ENCODE measurements around the gene RGS19. TPM values are rescaled to one million over a fixed set of nuclear protein-coding genes. Genes with fewer than 3 reads are reported as not detected.

Gene RGS19
- total RNA-seq, 1 experiment from 2014 or later: 43.2 TPM

GRCh38 chr20:64072498-64073063 is 6.7 kb downstream of the RGS19 start:
- H3K4me2 ChIP-seq (ENCODE audit: low read length): no peak overlapping the region
- ATAC-seq (no peak), DNase-seq (no peak)
- POLR2A ChIA-PET (ENCODE audit: unreplicated experiment): no interaction called here
- H3K9me3 ChIP-seq (ENCODE audit: low read length): no peaks in the 10 kb centered on the region
- no peaks in the 10 kb centered on the region for H3K36me3 ChIP-seq (ENCODE audit: low read depth, low read length)
- intact Hi-C loops (cut with micrococcal nuclease): no loop called here
- no peak overlapping the region for H3K9ac ChIP-seq (ENCODE audit: low read length)
- CTCF ChIA-PET: no interaction called here
- no peaks in the 10 kb centered on the region for H3K27me3 ChIP-seq (ENCODE audit: low read length)
- no peaks in the 10 kb centered on the region for H3F3A ChIP-seq (ENCODE audit: low read length, unreplicated experiment)
- no TSS peak for BruUV-seq (replicated peaks)
- no peak overlapping the region for H3K27ac ChIP-seq (ENCODE audit: low read length)
- no peaks in the 10 kb centered on the region for H4K20me1 ChIP-seq (ENCODE audit: low read length)
- H2AFZ ChIP-seq (ENCODE audit: low read length): no peak overlapping the region
- TF ChIP-seq EZH2phosphoT487 (IDR thresholded peaks at IDR 0.05; ENCODE audit: borderline replicate concordance, low read length) (no peak), EZH2 (IDR thresholded peaks at IDR 0.05; ENCODE audit: low read length, unreplicated experiment) (no peak)
- H3K79me2 ChIP-seq (ENCODE audit: low read length): no peaks in the 10 kb centered on the region
- H3K4me3 ChIP-seq (ENCODE audit: low read length): no peak overlapping the region
- H3K4me1 ChIP-seq (ENCODE audit: insufficient read depth, low read length): no peaks in the 10 kb centered on the region
- no peaks in the 10 kb centered on the region for H3K9me2 ChIP-seq (replicated peaks; ENCODE audit: low read length)

DNA sequence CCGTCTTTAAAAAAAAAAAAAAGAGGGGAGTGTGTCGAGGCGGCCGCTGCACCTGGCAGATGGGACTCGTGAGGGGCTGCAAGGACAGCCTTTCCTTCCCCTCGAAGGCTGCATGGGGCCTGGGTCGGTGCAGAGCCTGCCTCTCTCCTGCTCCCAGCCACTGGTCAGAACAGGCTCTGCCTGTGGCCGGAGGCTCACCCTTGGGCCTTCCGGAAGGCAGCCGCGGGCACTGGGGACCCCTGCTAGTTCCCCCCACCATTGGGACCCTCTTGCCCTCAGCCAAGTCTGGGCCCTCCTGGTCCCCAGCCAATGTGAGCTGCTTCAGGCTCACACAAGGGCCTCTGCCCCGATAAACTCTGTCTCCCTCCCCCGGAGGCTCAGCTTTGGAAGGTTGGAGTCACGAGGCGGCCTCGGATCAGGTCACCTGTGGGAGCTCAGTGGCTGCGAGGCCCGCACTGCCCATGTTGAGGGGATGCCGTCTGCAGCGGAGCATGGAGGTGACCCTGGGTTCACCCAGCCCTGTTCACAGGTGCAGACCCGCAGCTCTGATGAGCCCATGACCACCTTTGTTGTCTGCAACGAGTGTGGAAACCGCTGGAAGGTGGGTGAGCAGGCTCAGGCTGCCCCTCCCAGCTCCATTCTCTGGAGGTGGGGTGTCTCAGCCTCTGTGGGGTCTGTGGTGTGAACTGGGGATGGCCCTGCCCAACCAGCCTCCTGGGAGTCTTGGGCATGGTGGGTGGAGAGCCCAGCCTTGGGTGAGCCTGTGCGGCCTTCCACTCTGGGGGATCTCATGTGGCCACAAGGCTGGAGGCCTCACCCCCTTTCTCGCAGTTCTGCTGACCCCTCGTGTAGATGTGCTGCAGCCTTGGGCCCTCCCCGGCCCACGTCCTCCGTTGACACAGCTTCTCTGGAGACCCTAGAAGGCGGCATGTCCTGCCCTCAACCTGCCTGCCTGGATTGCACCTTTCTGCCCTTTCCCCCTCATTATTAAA is 7.7 kb downstream of the RGS19 start:
- no peak overlapping the region for H3K27ac ChIP-seq (ENCODE audit: low read length)
- H3K36me3 ChIP-seq (ENCODE audit: low read depth, low read length): no peaks in the 10 kb centered on the region
- H3K4me1 ChIP-seq (ENCODE audit: insufficient read depth, low read length): no peaks in the 10 kb centered on the region
- no peak overlapping the region for H3K4me2 ChIP-seq (ENCODE audit: low read length)
- H3K9ac ChIP-seq (ENCODE audit: low read length): no peak overlapping the region
- TF ChIP-seq, protein P1, sequence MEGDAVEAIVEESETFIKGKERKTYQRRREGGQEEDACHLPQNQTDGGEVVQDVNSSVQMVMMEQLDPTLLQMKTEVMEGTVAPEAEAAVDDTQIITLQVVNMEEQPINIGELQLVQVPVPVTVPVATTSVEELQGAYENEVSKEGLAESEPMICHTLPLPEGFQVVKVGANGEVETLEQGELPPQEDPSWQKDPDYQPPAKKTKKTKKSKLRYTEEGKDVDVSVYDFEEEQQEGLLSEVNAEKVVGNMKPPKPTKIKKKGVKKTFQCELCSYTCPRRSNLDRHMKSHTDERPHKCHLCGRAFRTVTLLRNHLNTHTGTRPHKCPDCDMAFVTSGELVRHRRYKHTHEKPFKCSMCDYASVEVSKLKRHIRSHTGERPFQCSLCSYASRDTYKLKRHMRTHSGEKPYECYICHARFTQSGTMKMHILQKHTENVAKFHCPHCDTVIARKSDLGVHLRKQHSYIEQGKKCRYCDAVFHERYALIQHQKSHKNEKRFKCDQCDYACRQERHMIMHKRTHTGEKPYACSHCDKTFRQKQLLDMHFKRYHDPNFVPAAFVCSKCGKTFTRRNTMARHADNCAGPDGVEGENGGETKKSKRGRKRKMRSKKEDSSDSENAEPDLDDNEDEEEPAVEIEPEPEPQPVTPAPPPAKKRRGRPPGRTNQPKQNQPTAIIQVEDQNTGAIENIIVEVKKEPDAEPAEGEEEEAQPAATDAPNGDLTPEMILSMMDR (conservative IDR thresholded peaks at IDR 0.05; ENCODE audit: low read depth, low read length): no peak
- no peak for TF ChIP-seq EZH2 (IDR thresholded peaks at IDR 0.05; ENCODE audit: low read length, unreplicated experiment)
- no peak for TF ChIP-seq EZH2phosphoT487 (IDR thresholded peaks at IDR 0.05; ENCODE audit: borderline replicate concordance, low read length)
- intact Hi-C loops (cut with micrococcal nuclease): no loop called here
- no peaks in the 10 kb centered on the region for H3F3A ChIP-seq (ENCODE audit: low read length, unreplicated experiment)
- H3K9me3 ChIP-seq (ENCODE audit: low read length): no peaks in the 10 kb centered on the region
- BruUV-seq (replicated peaks): TSS peak; percentile 17
- H3K79me2 ChIP-seq (ENCODE audit: low read length): no peaks in the 10 kb centered on the region
- no peaks in the 10 kb centered on the region for H4K20me1 ChIP-seq (ENCODE audit: low read length)
- no peak overlapping the region for H3K4me3 ChIP-seq (ENCODE audit: low read length)
- no peak overlapping the region for H2AFZ ChIP-seq (ENCODE audit: low read length)
- no peak for DNase-seq
- ChIA-PET CTCF (no interaction called here), POLR2A (ENCODE audit: unreplicated experiment) (no interaction called here)
- H3K27me3 ChIP-seq (ENCODE audit: low read length): no peaks in the 10 kb centered on the region
- ATAC-seq: no peak
- H3K9me2 ChIP-seq (replicated peaks; ENCODE audit: low read length): no peaks in the 10 kb centered on the region

- no peak overlapping the region for H2AFZ ChIP-seq (ENCODE audit: low read length)
- no peak overlapping the region for H3K27ac ChIP-seq (ENCODE audit: low read length)
- H4K20me1 ChIP-seq (ENCODE audit: low read length): no peaks in the 10 kb centered on the region
- H3K4me2 ChIP-seq (ENCODE audit: low read length): no peak overlapping the region
- no peak overlapping the region for H3K9ac ChIP-seq (ENCODE audit: low read length)
- H3K4me1 ChIP-seq (ENCODE audit: insufficient read depth, low read length): peaks cover 11% of the 10 kb centered on the region
- ChIA-PET POLR2A (ENCODE audit: unreplicated experiment) (no interaction called here), CTCF (interaction anchor here (1.2 kb wide), 1 partner anchor 13 kb away, joined by 4 read pairs; no protein-coding TSS in a partner anchor)
- H3F3A ChIP-seq (ENCODE audit: low read length, unreplicated experiment): no peaks in the 10 kb centered on the region
- TF ChIP-seq, protein P1 (conservative IDR thresholded peaks at IDR 0.05; ENCODE audit: low read depth, low read length): no peak
- TF ChIP-seq EZH2phosphoT487 (IDR thresholded peaks at IDR 0.05; ENCODE audit: borderline replicate concordance, low read length): no peak
- H3K4me3 ChIP-seq (ENCODE audit: low read length): no peak overlapping the region
- no peaks in the 10 kb centered on the region for H3K36me3 ChIP-seq (ENCODE audit: low read depth, low read length)
- no peaks in the 10 kb centered on the region for H3K79me2 ChIP-seq (ENCODE audit: low read length)
- intact Hi-C loops (cut with micrococcal nuclease): no loop called here
- no peaks in the 10 kb centered on the region for H3K9me2 ChIP-seq (replicated peaks; ENCODE audit: low read length)
- BruUV-seq (replicated peaks): no TSS peak
- no peak for DNase-seq
- no peaks in the 10 kb centered on the region for H3K9me3 ChIP-seq (ENCODE audit: low read length)
- ATAC-seq: no peak
- no peaks in the 10 kb centered on the region for H3K27me3 ChIP-seq (ENCODE audit: low read length)
These were observed 8.9 kb downstream of the RGS19 start for GRCh38 chr20:64070244-64070993.

Data from PC-3 (cell line).